ENCODE results near the gene MAPK12. TPM values are rescaled to one million over a fixed set of nuclear protein-coding genes. Genes with fewer than 3 reads are reported as not detected.
"Not testable (repeated sequence)": the region's sequence is repeated elsewhere in the genome, so short reads cannot be mapped to it uniquely, and the experiment has no call there.

Gene MAPK12
- total RNA-seq, 1 experiment from 2014 or later, result 21.1 TPM

DNA sequence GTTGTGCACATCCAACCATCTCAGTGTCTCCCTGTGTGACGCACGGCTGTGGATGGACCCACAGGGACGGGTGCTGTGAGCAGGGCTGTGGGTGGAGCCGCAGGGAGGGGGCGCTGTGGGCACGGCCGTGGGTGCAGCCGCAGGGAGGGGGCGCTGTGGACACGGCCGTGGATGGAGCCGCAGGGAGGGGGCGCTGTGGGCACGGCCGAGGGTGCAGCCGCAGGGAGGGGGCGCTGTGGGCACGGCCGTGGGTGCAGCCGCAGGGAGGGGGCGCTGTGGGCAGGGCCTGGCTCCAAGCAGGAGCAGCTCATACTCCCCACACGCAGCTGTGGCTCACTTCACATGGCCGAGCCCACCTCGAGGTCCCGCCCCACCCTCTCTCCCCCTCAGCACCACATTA, 14.7 kb upstream of the MAPK12 start:
- H3K27me3 Mint-ChIP-seq (ENCODE audit: unreplicated experiment), result no peaks in the 10 kb centered on the region
- peaks cover 10% of the 10 kb centered on the region for H3K4me1 Mint-ChIP-seq (ENCODE audit: low read depth, unreplicated experiment)
- no TSS peak for BruUV-seq (replicated peaks)
- CTCF ChIA-PET, result interaction anchor here (0.5 to 1.4 kb wide), 9 partner anchors 18 to 288 kb away, joined by 3 to 6 read pairs (median 4); no protein-coding TSS in a partner anchor
- DNase-seq, result peak; percentile 52
- H3K9me3 Mint-ChIP-seq (ENCODE audit: low read depth, unreplicated experiment), result no peaks in the 10 kb centered on the region
- TF ChIP-seq, protein P1, sequence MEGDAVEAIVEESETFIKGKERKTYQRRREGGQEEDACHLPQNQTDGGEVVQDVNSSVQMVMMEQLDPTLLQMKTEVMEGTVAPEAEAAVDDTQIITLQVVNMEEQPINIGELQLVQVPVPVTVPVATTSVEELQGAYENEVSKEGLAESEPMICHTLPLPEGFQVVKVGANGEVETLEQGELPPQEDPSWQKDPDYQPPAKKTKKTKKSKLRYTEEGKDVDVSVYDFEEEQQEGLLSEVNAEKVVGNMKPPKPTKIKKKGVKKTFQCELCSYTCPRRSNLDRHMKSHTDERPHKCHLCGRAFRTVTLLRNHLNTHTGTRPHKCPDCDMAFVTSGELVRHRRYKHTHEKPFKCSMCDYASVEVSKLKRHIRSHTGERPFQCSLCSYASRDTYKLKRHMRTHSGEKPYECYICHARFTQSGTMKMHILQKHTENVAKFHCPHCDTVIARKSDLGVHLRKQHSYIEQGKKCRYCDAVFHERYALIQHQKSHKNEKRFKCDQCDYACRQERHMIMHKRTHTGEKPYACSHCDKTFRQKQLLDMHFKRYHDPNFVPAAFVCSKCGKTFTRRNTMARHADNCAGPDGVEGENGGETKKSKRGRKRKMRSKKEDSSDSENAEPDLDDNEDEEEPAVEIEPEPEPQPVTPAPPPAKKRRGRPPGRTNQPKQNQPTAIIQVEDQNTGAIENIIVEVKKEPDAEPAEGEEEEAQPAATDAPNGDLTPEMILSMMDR (IDR thresholded peaks at IDR 0.05; ENCODE audit: unreplicated experiment), result peak; percentile 81
- H3K4me3 Mint-ChIP-seq (ENCODE audit: low read depth, unreplicated experiment), result no peak overlapping the region
- peaks cover 80% of the 10 kb centered on the region for H3K36me3 Mint-ChIP-seq (ENCODE audit: insufficient read depth, unreplicated experiment)
- intact Hi-C loops (cut with micrococcal nuclease; ENCODE audit: unreplicated experiment), result no loop called here
- H3K27ac Mint-ChIP-seq (ENCODE audit: unreplicated experiment), result no peak overlapping the region

DNA sequence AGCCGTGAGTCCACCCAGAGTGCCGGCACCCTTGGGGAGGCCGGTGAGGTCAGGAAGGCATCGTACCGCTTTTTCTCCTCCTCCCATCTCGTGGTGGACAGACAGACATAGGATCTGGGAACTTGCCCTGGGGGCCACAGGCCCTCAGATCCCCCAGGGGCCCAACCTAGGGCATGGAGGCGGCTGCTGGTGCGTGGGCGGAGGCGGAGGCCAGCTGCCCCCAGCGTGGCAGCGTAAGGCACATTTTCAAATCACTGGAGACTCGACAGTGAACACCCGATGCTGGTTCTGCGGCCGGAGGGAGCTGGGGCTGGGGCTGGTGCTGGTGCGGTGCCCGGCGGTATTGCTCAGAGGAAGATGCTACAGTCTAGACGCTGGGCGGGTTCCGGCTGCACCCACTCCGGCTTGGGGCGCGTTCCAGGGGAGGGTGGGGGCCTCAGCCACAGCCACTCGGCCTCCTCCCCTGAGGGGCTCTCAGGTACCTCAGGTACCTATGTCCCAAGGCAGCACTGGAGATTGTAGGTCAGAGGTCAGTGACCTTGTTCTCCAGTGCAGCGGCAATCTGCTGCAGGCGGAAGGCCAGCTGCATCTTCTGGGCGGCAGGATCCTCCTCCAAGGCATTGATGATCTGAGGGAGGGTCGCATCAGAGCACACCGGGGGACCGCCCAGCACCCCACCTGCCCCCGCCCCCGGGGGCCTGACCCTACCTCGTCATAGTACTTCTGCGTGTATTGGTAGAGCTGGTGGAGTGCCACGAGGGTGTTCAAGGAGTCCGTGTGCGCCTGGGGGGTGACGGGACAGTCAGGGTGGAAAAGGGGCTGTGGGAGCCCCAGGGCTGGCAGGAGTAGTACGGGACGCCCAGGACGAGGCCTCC, 13.9 kb upstream of the MAPK12 start:
- TSS peak; percentile 79 for BruUV-seq (replicated peaks)
- intact Hi-C loops (cut with micrococcal nuclease; ENCODE audit: unreplicated experiment), result no loop called here
- no peak overlapping the region for H3K27ac Mint-ChIP-seq (ENCODE audit: unreplicated experiment)
- DNase-seq, result no peak
- H3K4me1 Mint-ChIP-seq (ENCODE audit: low read depth, unreplicated experiment), result peaks cover 10% of the 10 kb centered on the region
- CTCF ChIA-PET, result interaction anchor here (0.6 to 1.4 kb wide), 2 partner anchors 18 to 288 kb away, joined by 3 to 5 read pairs; no protein-coding TSS in a partner anchor
- TF ChIP-seq, protein P1 (IDR thresholded peaks at IDR 0.05; ENCODE audit: unreplicated experiment), result no peak
- no peaks in the 10 kb centered on the region for H3K27me3 Mint-ChIP-seq (ENCODE audit: unreplicated experiment)
- H3K4me3 Mint-ChIP-seq (ENCODE audit: low read depth, unreplicated experiment), result no peak overlapping the region
- peaks cover 79% of the 10 kb centered on the region for H3K36me3 Mint-ChIP-seq (ENCODE audit: insufficient read depth, unreplicated experiment)
- no peaks in the 10 kb centered on the region for H3K9me3 Mint-ChIP-seq (ENCODE audit: low read depth, unreplicated experiment)

DNA sequence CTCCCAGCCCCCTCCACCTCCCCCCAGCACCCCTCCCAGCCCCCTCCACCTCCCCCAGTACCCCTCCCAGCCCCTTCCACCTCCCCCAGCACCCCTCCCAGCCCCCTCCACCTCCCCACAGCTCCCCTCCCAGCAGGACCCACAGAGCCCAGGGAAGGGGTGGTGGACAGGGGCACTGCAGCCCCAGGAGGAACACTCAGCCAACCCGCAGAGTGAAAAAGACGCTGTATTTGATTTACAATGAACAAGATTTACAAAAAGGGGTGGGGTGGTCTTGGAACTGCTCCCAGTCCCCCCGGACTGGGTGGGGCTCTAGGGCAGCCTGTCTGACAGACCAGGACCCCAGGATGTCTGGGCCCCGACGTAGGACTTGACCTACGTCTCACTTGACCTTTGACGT, 13.3 kb upstream of the MAPK12 start:
- no peak overlapping the region for H3K27ac Mint-ChIP-seq (ENCODE audit: unreplicated experiment)
- CTCF ChIA-PET, result no interaction called here
- TF ChIP-seq, protein P1 (IDR thresholded peaks at IDR 0.05; ENCODE audit: unreplicated experiment), result no peak

DNA sequence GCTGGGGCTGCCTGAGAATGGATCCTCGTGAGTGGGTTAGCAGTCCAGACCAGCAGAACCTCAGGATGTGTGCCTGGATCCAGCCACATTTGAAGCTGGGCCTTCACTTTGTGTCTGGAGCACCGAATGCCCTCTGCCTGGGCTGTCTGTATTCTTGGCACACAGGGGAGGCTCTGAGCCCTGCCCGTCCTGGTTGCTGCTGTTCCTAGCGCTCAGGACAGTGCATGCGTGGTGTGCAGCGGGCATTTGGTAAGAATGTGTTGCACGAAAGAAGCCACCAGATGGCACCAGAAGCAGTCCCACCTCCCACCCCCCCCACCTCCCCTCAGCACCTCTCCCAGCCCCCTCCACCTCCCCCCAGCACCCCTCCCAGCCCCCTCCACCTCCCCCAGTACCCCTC, 12.8 kb upstream of the MAPK12 start:
- Mint-ChIP-seq H3K27me3 (ENCODE audit: unreplicated experiment) (no peaks in the 10 kb centered on the region), H3K9me3 (ENCODE audit: low read depth, unreplicated experiment) (no peaks in the 10 kb centered on the region), H3K36me3 (ENCODE audit: insufficient read depth, unreplicated experiment) (peaks cover 84% of the 10 kb centered on the region), H3K27ac (ENCODE audit: unreplicated experiment) (peak overlapping the region; percentile 52), H3K4me3 (ENCODE audit: low read depth, unreplicated experiment) (no peak overlapping the region), H3K4me1 (ENCODE audit: low read depth, unreplicated experiment) (peaks cover 13% of the 10 kb centered on the region)
- TF ChIP-seq, protein P1 (IDR thresholded peaks at IDR 0.05; ENCODE audit: unreplicated experiment), result peak; percentile 44
- intact Hi-C loops (cut with micrococcal nuclease; ENCODE audit: unreplicated experiment), result loop anchor here (5.0 kb wide), 1 partner anchor 53 kb away; the partner anchor contains the start of gene DENND6B
- peak; percentile 60 for DNase-seq
- no TSS peak for BruUV-seq (replicated peaks)
- CTCF ChIA-PET, result no interaction called here

More for the DNA sequence above, 13.3 kb upstream of the MAPK12 start:
- peaks cover 84% of the 10 kb centered on the region for H3K36me3 Mint-ChIP-seq (ENCODE audit: insufficient read depth, unreplicated experiment)
- intact Hi-C loops (cut with micrococcal nuclease; ENCODE audit: unreplicated experiment), result loop anchor here (5.0 kb wide), 1 partner anchor 53 kb away; the partner anchor contains the start of gene DENND6B
- no peaks in the 10 kb centered on the region for H3K27me3 Mint-ChIP-seq (ENCODE audit: unreplicated experiment)
- no TSS peak for BruUV-seq (replicated peaks)
- H3K4me1 Mint-ChIP-seq (ENCODE audit: low read depth, unreplicated experiment), result peaks cover 10% of the 10 kb centered on the region
- H3K9me3 Mint-ChIP-seq (ENCODE audit: low read depth, unreplicated experiment), result no peaks in the 10 kb centered on the region
- no peak overlapping the region for H3K4me3 Mint-ChIP-seq (ENCODE audit: low read depth, unreplicated experiment)
- DNase-seq, result no peak

DNA sequence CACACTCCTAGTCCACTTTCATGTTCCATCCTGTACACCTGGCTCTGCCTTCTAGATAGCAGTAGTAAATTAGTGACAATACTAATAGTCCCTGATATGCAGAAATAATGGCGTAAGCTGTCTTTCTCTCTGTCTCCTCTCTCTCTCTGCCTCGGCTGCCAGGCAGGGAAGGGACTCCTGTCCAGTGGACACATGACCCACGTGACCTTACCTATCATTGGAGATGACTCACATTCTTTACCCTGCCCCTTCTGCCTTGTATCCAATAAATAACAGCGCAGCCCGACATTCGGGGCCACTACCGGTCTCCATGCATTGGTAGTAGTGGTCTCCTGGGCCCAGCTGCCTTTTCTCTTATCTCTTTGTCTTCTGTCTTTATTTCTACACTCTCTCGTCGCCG, 12.3 kb upstream of the MAPK12 start:
- peaks cover 18% of the 10 kb centered on the region for H3K4me1 Mint-ChIP-seq (ENCODE audit: low read depth, unreplicated experiment)
- H3K4me3 Mint-ChIP-seq (ENCODE audit: low read depth, unreplicated experiment); H3K9me3 Mint-ChIP-seq (ENCODE audit: low read depth, unreplicated experiment); CTCF ChIA-PET; BruUV-seq (replicated peaks); H3K27me3 Mint-ChIP-seq (ENCODE audit: unreplicated experiment); DNase-seq: not testable (repeated sequence)
- peak overlapping the region; percentile 52 for H3K27ac Mint-ChIP-seq (ENCODE audit: unreplicated experiment)
- H3K36me3 Mint-ChIP-seq (ENCODE audit: insufficient read depth, unreplicated experiment), result peaks cover 83% of the 10 kb centered on the region
- intact Hi-C loops (cut with micrococcal nuclease; ENCODE audit: unreplicated experiment), result loop anchor here (5.0 kb wide), 1 partner anchor 54 kb away; the partner anchor contains the start of gene DENND6B

DNA sequence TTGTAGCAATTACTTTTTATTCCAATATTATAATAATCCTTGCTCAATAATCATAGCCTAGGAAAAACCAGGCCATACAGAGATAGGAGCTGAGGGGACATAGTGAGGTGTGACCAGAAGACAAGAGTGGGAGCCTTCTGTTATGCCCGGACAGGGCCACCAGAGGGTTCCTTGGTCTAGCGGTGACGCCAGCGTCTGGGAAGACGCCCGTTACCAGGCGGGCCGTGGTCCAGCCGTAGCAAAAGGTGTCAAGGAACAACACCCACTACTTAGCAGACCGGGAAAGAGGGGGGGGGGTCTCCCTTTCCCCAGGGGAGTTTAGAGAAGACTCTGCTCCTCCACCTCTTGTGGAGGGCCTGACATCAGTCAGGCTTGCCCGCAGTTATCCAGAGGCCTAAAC, 11.9 kb upstream of the MAPK12 start:
- BruUV-seq (replicated peaks); H3K27me3 Mint-ChIP-seq (ENCODE audit: unreplicated experiment); H3K27ac Mint-ChIP-seq (ENCODE audit: unreplicated experiment); H3K4me3 Mint-ChIP-seq (ENCODE audit: low read depth, unreplicated experiment); DNase-seq; H3K9me3 Mint-ChIP-seq (ENCODE audit: low read depth, unreplicated experiment): not testable (repeated sequence)
- Mint-ChIP-seq H3K4me1 (ENCODE audit: low read depth, unreplicated experiment) (peaks cover 22% of the 10 kb centered on the region), H3K36me3 (ENCODE audit: insufficient read depth, unreplicated experiment) (peaks cover 83% of the 10 kb centered on the region)
- intact Hi-C loops (cut with micrococcal nuclease; ENCODE audit: unreplicated experiment), result loop anchor here (5.0 kb wide), 1 partner anchor 54 kb away; the partner anchor contains the start of gene DENND6B
- CTCF ChIA-PET, result interaction anchor here (0.7 kb wide), 1 partner anchor 10 kb away, joined by 4 read pairs; no protein-coding TSS in a partner anchor
